HG03432 (cell line): ENCODE data around the gene TNFAIP1.
"Not testable (repeated sequence)": the region's sequence is repeated elsewhere in the genome, so short reads cannot be mapped to it uniquely, and the experiment has no call there.

Experiments
- ATAC-seq: cut with Tn5 transposase; IDR thresholded peaks from one replicate; pipeline ENCODE4 v1.9.1; 2021; ENCODE audit warnings: mild to moderate bottlenecking, moderate library complexity; ENCODE audit not compliant: unreplicated experiment

Gene TNFAIP1, protein sequence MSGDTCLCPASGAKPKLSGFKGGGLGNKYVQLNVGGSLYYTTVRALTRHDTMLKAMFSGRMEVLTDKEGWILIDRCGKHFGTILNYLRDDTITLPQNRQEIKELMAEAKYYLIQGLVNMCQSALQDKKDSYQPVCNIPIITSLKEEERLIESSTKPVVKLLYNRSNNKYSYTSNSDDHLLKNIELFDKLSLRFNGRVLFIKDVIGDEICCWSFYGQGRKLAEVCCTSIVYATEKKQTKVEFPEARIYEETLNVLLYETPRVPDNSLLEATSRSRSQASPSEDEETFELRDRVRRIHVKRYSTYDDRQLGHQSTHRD

DNA sequence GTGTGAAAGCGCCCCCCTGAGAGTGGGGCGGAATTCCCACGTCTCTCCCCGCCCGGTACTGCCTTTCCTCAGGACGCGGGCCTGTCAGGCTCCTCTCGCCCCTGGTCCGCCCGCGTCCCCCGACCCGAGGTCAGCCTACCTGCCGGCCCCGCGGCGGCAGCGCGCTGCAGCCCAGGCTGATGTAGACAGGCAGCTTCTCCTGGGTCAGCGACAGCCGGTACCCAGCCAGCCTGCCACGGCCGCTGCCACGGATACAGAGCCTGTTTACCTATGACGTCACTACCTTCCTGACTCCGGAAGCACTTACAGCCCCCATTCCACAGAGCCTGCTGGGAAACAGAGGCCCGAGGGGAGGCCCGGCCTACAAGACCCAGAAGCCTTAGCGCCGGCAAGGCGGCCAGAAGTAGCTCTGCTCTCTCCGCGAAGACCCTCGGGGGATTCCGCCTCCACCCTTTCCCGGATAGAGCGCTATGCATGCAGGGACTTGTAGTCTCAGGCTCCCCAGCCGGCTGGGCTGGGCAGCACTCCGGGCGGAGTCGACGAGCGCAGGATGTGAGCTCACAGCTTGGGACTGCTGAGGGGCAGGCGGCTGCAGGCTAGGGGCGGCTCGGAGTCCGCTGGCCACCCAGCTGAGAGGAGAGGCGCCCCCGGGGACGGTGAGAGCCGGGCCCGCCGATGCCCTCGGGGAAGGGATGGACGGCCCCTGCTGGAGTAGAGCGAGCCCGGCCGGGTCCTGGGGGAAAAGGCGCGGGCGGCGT, at the start of gene TNFAIP1, which contains the start of gene IFT20:
TSS of gene TNFAIP1 (plus strand) at position 561 of the 758 bp plus-strand sequence. CDS start 3,761 bp downstream, outside the sequence.
TSS of gene IFT20 (minus strand) at position 272 of the 758 bp plus-strand sequence. CDS start 3,487 bp downstream, outside the sequence.
- peak; percentile 94 for ATAC-seq

DNA sequence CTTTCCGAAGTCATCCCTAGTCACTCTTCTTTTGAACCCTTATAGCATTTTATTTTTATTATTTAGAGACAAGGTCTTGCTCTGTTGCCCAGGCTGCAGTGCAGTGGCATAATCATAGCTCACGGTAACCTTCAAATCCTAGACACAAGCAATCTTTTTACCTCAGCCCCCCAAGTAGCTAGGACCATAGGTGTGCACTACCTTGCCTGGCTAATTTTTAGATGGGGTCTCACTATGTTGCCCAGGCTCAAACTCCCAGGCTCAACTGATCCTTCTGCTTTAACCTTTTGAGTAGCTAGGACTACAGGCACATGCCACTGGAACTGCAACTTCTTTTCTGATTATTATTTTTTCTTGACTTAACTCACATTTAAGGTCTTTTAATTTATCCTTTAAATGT, 49.6 kb upstream of the TNFAIP1 start:
- ATAC-seq, result no peak

DNA sequence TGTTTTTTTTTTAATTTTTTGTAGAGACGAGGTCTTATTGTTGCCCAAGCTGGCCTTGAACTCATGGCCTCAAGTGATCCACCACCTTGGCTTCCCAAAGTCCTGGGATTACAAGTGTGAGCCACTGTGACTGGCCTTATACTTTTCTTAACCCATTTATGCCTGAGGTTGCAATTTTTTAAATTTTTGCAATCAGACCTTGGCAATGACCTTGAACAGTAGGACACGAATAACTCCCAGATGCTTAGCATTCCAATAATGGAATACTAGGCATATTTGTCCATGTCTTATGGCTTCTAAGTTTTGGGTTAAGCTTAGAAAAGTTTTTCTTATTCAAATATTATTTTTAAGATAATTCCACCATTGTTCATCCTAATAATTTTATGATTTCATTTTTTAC, 44.9 kb upstream of the TNFAIP1 start:
- ATAC-seq, result no peak

DNA sequence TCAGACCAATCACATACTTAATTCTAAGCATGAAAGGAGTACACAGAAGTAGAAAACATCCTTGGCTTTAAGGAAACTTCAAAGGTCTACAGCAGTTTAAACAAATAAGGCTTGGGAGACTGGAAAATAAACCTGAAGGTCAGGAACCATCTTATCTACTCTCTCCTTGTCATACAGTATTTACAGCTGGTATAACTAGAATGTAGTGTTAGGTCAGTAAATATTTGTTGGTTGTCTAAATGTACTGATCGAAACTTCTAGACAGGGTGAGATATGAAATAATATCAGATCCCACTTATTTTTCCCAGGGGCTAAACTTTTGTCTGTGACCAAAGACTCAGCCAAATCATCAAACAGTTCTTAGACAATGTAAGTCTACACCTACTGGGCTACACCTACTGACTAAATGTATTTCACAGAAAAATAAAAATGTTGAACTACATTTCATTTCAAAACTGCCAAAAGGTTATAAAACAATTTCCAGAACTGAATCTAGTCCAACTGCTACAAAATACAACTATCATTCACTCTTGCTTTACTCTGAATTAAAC, 43.7 kb upstream of the TNFAIP1 start:
- ATAC-seq, result no peak

DNA sequence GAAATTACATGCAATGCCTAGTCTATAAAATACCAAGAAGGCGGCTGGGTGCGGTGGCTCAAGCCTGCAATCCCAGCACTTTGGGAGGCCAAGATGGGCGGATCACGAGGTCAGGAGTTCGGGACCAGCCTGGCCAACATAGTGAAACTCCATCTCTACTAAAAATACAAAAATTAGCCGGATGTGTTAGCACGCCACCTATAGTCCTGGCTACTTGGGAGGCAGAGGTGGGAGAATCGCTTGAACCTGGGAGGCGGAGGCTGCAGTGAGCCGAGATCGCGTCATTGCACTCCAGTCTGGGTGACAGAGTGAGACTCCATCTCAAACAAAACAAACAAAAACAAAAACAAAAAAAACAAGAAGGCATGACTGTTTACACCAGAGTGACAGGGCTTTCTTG, 42.7 kb upstream of the TNFAIP1 start:
- ATAC-seq, result not testable (repeated sequence)

DNA sequence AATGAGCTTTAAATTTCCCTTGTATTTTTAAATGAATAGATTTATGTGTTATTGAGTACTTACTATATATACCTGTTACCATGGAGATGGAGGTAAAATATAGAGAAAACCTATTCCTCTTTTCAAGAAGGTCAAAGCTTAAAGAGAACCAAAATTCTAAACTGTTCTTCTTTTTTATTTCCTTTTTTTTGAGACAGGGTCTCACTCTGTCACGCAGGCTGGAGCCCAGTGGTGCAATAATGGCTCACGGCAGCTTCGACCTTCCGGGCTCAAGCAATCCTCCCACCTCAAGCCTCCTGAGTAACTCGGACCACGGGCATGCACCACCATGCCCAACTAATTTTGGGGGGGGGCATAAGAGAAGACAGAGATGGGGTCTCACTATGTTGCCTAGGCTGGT, 41.6 kb upstream of the TNFAIP1 start:
- ATAC-seq, result no peak

DNA sequence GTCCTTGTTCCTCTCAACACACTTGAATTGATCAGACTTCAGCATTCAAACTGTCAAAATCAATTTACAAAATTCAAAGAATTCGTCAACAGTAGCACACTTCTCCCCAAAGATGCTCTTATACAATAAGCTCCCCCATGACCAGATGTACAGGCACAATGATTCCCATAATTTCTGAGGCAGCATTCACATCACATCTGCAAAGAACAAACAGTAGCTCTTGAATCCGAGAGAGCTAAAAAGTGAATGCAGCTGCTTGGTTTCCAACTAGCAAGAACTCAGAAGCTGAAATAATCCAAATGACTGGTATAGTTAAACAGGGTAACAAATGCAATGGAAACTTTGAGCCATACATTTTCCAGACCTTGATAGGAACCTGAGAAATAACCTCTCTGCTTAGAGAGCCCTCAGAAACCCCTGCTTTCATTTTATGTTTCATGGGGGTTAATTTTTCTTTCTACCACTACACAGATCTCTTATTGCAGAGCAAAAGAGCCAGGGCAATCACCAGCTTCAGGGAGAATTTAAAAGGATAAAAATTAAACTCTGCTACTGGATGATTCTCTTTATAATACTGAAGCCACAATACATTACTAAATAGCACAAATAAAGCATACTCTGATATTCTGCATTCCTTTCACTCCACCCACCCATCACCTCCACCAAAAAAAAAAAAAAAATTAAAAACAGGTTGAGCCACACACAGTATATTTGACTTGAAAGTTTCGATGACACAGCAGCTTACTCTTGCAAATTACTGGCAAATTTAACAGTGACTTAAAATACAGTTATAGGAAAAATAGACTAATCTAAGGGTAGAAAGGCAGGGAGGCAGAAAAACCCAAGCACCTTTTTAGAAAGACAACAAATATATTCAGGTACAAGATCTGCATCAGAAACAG, 39.6 kb upstream of the TNFAIP1 start:
- ATAC-seq, result no peak

DNA sequence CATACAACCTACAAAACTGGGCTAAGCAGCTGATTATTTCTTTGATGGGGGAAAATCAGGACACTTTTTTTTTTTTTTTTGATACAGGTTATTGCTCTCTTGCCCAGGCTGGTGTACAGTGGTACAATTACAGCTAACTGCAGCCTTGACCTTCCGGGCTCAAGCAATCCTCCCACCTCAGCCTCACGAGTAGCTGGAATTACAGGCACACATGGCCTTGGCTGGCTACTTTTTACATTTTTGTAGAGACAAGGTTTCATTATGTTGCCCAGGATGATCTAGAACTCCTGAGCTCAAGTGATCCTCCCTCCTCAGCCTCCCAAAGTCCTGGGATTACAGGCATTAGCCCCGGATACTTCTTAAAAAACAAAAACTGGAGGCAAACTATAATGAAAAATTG, 37.1 kb upstream of the TNFAIP1 start:
- no peak for ATAC-seq

DNA sequence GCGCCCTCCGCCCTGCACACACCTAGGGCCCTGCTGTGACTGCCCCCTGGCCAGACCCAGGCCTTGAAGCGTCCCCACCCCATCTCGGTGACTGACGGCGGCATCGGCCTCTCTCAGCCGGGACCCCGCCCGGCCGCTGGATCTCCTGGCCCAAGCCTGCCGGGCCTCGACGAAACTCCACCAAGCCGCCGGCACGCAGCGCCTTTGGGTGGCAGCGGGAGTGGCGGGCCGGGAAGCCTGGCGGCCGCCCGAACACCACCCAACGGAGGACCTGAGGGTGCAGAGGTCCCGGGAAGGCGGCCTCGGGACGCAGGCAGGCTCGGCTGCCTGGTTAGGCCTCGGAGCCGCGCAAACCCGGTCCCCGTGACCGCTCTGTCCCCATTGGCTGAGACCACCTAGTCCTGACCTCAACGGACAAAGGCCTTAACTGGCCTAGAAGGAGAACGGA, 28.6 kb upstream of the TNFAIP1 start:
- no peak for ATAC-seq

DNA sequence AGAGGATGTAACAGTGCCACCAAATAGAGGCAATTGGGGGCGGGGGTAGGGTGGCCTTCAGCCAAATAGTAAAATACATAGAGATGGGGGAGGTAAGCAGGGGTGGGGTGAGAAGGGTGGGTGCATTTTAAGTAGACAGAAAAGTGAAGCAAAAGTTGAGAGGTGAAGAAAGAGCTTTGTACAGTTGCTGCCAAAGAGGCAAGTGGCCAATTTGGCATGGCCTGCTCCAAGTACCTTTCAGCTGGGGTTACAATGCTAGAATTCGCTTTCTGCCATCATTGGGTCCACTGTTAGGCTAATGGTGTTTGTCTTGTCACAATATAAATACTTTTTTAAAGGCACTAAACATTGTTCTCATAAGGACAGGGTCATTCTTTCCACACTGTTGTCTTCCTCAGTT, 21.7 kb upstream of the TNFAIP1 start:
- ATAC-seq, result no peak

DNA sequence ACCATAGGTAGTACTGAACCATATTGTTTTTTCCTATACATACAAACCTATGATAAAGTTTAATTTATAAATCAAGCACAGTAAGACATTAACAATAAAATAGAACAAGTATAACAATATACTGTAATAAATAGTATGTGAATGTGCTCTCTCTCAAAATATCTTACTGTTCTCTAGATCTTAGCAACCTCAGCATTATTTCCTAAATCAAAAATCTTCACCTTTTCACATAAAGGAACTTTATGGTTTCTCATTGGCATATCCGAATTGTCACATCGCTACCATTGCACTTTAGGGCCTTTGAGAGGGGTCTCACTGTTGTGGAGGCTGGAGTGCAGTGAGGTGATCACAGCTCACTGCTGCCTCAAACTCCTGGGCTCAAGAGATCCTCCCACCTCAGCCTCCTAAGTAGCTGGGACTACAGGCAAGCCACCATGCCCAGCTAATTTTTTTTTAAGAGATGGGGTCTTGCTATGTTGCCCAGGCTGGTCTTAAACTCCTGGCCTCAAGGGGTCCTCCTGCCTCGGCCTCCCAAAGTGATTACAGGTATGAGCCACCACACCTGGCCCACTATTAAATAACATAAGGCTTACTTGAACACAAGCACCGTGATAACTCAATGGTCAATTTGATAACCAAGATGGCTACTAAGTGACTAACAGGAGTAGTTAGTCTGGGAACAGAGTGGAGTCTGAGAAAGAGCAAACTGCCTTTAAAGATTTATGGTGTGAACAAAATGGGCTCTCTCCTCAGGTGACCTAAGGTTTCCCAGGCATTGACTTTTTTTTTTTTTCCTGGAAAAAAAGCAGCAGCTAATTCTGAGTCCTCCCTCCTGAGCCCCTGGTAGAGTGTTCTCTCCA, 19.5 kb upstream of the TNFAIP1 start:
- ATAC-seq, result no peak

DNA sequence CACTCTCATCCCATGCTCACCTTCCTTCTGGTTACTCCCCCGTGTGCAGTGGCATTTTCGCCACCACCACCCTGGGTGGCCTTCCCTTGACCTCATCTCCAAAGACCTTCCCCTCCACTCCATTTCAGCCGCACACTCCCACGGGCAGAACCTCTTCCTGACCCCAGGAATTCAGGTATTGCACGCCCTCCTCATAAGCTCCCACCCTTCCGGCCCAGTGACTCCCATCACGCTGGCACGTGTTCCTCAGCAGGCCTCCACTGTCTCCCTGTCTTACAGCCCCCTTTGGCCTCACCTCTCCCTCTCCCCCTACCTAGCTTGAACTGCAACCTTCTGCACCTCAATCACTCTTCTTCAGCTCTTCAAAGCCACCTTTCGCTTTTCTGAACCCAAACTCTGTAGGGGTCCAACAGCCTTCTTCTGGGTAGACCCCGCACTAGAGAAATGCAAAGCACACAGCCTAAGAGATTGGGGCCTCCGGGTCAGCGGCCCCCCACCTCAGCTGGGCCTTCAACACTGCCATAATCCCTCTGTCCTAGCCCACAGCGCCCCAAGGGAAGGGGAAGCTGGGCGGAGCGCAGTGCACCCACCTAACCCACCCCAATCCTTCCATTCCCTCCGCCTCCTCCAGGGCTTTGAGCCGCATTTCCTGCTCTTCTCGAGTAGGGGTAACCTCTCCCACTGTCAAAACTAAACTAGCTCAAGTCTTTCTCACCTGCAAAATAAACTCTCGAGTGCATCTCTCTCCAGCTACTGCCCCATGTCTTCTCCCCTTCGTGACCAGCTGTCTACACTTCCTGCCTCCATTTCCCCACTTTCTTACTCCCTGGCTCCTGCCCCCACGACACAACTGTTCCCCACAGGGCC, 18.2 kb upstream of the TNFAIP1 start:
- ATAC-seq, result no peak

DNA sequence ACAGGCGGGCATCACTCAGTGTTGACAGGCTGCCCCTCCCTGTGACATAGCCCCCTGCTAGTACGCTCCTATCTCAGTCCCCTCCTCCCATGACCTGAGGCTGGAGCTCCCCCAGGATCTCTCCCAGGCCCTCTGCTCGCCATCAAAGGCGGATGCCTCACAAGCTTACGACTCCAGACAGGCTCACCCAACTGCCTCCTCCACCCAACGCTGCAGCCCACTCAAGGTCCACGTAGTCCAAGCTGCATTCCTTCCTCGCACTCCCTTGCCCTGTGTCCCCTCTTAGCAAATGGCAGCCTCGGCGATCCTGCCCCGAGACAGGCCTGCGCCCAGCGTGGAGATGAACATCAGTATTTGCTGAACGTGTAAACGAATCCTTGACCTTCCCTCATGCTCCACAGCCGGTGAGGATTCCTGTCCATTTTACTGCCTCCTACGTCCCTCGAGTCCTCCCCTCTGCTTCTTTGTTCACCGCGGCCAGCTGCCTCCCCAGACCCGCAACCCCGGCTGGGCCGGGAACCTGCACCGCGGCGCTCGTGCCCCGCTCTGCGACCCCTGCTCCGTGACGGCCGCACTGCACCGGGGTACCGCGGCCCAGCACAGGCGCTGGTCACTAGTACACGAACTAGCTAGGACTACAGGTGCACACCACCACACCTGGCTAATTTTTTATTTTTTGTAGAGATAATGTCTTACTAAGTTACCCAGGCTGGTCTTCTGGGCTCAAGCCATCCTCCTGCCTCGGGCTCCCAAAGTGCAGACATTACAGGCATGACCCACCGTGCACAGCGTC, 17.4 kb upstream of the TNFAIP1 start:
- peak; percentile 5 for ATAC-seq

DNA sequence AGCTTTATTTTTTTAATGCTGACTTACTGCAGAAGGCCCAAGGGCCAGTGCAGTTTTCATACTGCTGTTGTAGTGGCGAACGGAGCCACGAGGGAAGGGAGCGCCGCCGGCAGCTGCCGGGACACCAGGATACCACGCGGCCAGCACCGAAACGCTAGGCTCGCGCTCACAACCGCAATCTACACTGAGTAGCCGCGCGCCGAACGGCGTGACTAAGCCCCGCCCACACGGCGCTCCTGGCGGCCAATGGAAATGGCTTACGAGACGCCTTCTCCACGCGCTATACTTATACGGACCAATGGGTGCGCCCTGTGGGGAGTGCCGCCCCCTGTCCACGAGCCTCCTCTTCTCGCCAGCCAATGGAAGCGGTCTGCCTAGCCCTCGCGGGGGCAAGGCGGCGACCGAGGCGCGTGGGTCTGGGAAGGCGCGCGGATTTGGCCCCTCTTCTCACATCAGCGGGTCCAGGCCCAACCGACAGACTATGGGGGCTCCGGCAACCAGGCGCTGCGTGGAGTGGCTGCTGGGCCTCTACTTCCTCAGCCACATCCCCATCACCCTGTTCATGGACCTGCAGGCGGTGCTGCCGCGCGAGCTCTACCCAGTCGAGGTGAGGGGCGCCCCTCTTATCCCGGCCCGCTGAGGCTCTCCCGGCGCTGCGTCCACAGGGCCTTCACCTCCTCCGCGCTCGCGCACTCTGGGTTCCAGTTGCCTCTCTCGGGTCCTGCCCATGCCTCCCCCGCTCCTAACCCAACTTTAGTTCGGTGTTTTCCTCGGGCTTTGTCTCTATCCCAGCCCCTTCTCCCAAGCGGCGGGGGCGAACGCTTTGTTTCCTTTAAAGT, 16.6 kb upstream of the TNFAIP1 start, which contains the start of gene TMEM97:
TSS of gene TMEM97 (plus strand) at position 442 of the 839 bp plus-strand sequence. CDS start at position 482, 40 bp downstream.
- peak; percentile 93 for ATAC-seq

DNA sequence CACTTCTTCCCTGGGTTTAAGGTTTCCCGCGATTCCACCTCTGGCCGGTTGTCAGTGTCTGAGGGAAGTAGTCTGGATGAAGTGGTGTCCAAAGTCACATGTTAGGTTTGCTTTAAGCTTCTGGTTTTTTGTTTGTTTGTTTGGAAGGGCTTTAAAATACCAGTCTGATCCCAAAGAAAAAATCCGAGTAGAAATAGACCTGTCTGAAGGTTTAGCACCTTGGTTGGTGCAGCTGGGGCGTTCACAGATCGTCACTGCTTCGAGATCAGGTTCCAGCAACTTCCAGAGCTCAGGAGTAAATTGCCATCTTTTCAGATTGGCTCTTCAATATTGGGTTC, 16.0 kb upstream of the TNFAIP1 start:
- no peak for ATAC-seq

DNA sequence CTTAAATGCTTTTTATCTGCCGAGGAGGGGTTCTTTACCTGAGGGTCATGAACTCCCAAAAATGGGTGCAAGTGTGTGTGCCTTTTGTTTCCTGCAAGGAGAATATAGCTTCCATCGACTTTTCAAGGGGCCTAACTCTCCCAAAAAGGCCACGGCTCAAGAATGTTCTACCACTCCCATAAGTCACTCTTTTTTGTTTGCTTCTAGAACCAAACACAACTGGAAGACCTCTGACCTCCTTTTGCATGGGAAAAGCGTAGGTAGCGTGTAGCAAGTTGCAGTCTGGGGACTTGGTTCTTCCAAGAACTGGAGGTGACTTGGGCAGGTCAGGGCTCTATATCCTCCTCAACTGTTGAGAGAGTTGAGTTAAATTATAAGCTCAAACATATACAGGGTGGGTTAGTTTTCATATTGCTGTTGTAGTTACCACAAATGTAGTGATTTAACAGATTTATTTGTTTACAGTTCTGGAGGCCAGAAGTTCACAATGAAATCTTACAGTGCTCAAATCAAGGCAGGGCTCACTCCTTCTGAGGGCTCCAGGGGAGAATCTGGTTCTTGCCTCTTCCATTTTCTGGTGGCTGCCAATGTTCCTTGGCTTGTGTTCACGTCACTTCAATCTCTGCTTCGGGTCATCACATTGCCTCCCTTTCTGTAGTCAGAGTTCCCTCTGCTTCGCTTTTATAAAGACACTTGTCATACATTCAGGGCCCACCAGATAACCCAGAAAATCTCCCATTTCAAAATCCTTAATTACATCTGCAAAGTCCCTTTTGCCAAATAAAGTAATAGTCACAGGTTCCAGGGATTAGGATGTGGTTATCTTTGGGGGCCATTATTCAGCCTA, 15.1 kb upstream of the TNFAIP1 start:
- no peak for ATAC-seq
